ENCODE measurements around the gene U2SURP.

The U2SURP gene

DNA sequence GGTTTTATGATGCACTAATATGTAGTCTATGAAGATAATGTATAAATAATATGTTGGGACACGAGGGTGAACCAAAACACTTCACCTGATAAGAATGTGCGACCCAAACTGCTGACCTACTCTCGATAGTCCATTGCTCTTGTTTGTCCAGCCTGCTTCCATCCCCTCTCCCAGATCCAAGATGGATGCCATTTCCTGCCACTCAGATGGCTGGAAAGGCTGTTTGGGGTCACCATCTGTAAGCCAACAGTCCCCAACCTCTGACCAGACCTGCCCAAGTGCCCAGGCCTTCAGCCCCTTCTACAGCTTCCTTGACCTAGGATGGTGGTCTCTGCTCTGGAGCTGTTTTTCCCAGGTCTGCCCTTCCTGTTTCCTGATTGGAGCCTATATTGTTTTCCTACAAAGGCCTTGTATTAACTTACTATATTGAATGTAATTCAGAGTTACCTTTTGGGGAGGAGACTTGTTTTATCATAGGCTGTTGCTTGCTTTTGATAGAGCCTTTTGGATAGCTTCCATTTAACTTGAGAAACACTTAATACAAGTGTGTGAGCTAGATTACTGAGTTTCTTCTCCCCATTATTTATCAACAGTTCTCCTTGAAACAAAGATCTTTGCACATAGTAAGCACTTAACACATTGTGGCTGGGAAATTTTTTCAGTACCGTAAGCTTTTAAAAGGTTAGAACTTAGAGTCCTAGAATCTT is 32.9 kb upstream of the U2SURP start:
- H3K4me3 ChIP-seq (ENCODE audit: low read depth, low read length) = no peak overlapping the region
- TF ChIP-seq, protein P1, sequence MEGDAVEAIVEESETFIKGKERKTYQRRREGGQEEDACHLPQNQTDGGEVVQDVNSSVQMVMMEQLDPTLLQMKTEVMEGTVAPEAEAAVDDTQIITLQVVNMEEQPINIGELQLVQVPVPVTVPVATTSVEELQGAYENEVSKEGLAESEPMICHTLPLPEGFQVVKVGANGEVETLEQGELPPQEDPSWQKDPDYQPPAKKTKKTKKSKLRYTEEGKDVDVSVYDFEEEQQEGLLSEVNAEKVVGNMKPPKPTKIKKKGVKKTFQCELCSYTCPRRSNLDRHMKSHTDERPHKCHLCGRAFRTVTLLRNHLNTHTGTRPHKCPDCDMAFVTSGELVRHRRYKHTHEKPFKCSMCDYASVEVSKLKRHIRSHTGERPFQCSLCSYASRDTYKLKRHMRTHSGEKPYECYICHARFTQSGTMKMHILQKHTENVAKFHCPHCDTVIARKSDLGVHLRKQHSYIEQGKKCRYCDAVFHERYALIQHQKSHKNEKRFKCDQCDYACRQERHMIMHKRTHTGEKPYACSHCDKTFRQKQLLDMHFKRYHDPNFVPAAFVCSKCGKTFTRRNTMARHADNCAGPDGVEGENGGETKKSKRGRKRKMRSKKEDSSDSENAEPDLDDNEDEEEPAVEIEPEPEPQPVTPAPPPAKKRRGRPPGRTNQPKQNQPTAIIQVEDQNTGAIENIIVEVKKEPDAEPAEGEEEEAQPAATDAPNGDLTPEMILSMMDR (IDR thresholded peaks at IDR 0.05; ENCODE audit: low read depth, low read length) = no peak

DNA sequence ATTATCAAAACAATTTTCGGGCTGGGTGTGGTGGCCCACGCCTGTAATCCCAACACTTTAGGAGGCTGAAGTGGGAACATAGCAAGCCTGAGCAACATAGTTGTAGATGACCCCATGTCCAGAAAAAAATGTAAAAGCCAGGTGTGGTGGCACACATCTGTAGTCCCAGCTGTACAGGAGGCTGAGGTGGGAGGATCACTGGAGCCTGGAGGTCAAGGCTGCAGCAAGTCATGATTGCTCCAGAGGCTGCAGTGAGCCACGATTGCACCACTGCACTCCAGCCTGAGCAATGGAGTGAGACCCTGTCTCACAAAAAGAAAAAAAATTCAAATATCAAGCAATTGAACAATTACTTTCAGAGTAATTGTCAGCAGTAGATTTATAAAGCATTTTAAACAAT is 29.9 kb upstream of the U2SURP start:
- H3K4me3 ChIP-seq (ENCODE audit: low read depth, low read length) = no peak overlapping the region
- TF ChIP-seq, protein P1 (IDR thresholded peaks at IDR 0.05; ENCODE audit: low read depth, low read length) = no peak

DNA sequence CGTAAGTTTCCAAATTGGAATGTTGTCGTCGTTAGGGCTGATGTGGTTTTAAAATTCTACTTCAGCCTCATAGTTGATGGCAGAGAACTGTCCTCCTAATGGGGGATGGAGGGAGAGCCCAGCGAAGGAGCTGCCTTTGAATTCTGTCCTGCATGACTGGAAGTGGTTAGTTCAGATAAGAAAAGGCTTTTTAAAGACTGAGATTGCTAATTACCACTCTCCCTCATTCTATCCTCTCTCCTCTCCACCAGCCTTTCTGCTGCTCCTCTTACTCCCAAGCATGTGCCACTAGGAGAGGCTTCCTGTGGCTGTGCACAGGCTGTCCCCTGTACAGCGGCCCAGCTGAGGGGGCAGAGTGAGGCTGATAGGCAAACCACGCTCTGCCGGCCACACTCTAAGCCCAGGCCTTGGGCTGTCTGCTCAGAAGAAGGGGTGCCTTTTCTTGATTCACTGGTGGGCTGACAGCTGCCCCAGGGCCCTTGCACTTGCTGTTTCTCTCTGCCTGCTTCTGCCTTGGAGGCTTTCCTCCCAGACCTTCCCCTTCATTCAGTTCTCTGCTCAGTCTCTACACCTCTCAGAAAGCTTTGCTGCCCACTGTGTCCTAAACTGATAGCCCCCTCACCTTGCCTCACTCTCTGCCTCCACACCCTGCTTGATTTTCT is 29.1 kb upstream of the U2SURP start:
- TF ChIP-seq, protein P1 (IDR thresholded peaks at IDR 0.05; ENCODE audit: low read depth, low read length) = no peak

GRCh38 chr3:142973217-142974009 is 28.0 kb upstream of the U2SURP start:
- H3K4me3 ChIP-seq (ENCODE audit: low read depth, low read length) = no peak overlapping the region
- TF ChIP-seq, protein P1 (IDR thresholded peaks at IDR 0.05; ENCODE audit: low read depth, low read length) = no peak

More for the DNA sequence above, 29.1 kb upstream of the U2SURP start:
- no peak overlapping the region for H3K4me3 ChIP-seq (ENCODE audit: low read depth, low read length)

DNA sequence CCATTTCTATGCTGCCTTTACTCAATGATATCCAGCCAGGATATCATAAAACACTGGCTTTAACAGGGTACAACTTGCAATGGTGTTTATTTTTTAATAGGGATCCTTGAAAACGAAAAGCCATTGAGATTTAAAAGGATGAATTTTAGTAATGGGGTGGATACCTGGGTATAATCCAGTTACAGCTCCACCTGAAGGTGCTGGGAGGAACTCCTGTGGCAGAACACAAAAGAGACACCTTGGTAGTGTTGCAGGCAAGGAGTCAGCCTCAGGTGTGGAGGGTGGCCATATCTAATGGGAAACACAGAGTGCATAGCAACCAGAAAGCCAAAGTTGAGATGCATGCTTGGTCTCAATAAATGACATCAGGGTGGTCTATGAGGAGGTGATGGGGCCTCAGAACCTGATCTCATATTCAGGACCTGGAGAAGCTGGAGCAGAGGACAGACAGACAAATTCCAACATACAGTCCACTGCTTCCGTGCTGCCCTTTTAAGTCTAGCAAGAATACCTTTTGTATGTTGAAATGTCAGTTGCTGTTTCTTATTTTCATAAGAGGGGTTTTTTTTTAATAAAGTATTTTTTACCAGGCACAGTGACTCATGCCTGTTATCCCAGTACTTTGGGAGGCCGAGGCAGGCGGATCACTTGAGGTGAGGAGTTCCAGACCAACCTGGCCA is 25.9 kb upstream of the U2SURP start:
- TF ChIP-seq, protein P1 (IDR thresholded peaks at IDR 0.05; ENCODE audit: low read depth, low read length) = no peak
- no peak overlapping the region for H3K4me3 ChIP-seq (ENCODE audit: low read depth, low read length)

GRCh38 chr3:142976621-142977398 is 24.6 kb upstream of the U2SURP start:
- TF ChIP-seq, protein P1 (IDR thresholded peaks at IDR 0.05; ENCODE audit: low read depth, low read length) = no peak
- no peak overlapping the region for H3K4me3 ChIP-seq (ENCODE audit: low read depth, low read length)
